HG03108 (cell line): Measurements from ENCODE around the gene BCL2L13.

ENCODE experiments used
- ATAC-seq: cut with Tn5 transposase; IDR thresholded peaks from one replicate; pipeline ENCODE4 v1.9.1; 2021; ENCODE audit warnings: moderate library complexity; ENCODE audit not compliant: unreplicated experiment

The BCL2L13 gene

DNA sequence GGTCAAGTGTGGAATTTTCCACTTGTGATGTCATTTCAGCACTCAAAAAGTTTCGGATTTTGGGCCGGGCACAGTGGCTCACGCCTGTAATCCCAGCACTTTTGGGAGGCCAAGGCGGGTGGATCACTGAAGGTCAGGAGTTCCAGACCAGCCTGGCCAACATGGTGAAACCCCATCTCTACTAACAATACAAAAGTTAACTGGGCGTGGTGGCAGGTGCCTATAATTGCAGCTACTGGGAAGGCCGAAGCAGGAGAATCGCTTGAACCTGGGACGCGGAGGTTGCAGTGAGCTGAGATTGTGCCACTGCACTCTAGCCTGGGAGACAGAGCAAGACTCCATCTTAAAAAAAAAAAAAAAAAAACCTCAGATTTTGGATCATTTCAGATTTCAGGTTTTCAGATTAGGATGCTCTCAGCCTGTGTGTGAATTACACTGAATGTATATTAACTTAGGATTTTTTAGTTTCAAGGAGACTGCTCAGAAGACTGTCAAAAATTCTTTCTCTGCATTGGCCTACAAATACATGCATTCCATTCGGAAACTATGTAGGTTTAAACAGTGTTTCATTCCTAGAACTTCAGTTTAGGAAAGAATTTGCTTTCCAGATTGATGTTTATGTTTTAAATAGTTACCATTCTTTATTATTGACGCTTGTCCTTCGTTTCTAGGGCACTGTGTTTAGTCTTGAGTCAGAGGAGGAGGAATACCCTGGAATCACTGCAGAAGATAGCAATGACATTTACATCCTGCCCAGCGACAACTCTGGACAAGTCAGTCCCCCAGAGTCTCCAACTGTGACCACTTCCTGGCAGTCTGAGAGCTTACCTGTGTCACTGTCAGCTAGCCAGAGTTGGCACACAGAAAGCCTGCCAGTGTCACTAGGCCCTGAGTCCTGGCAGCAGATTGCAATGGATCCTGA is 87.7 kb downstream of the BCL2L13 start:
- ATAC-seq = no peak

DNA sequence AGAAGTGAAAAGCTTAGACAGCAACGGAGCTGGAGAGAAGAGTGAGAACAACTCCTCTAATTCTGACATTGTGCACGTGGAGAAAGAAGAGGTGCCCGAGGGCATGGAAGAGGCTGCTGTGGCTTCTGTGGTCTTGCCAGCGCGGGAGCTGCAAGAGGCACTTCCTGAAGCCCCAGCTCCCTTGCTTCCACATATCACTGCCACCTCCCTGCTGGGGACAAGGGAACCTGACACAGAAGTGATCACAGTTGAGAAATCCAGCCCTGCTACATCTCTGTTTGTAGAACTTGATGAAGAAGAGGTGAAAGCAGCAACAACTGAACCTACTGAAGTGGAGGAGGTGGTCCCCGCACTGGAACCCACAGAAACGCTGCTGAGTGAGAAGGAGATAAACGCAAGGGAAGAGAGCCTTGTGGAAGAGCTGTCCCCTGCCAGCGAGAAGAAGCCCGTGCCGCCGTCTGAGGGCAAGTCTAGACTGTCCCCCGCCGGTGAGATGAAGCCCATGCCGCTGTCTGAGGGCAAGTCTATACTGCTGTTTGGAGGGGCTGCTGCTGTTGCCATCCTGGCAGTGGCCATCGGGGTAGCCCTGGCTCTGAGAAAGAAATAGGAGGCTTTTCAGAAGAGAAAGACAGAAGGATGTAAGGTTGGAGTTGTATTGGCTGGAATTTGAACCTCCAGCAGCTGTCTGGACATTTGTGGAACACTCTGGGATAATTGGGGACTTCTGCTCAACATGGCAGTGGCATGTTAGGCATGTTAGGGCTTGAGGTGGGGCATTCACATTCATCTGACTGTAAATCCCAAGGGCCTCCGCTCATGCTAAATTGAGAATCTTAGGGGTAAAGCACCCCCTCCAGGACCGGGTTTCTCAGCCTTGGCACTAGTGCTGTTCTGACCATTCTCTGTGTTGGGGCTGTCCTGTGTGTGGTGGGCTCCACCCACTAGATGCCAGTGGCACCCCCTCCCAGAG is 88.7 kb downstream of the BCL2L13 start:
- ATAC-seq = no peak

DNA sequence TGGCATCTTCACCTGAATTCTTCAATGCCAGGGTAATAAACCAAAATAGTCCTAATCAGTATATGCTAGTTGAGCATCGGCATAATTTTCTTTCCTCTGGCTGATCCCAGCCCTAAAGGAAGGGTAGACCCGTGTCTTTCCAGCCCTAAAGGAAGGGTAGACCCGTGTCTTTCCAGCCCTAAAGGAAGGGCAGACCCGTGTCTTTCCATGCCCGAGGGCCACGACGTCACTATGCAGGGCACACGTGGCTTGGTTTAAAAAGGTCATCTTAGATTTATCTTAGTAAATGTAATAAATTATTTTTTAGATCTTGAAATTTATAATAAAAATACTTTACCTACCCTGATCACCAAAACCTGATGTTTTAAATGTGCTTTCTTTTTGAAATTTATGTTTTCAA is 90.2 kb downstream of the BCL2L13 start:
- ATAC-seq = no peak

DNA sequence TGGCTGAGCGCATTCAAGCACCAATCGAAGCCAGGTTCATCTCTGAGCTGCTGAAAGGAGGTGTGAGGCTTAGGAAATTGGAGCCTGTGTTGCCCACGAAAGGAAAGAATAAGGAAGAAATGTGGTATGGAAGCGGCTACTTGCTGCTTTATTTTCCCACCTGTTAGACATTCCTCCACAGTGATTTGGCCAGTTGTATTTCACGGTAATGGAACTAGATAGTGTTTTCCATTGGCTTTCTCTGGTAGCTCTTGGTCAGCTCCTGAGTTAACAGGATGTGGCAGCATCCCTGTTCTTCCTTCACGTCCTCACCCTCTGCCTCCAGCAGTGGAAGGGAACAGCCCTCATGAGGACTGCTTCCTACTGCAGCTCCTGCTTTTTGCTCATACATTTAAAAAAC is 91.0 kb downstream of the BCL2L13 start:
- ATAC-seq = no peak

DNA sequence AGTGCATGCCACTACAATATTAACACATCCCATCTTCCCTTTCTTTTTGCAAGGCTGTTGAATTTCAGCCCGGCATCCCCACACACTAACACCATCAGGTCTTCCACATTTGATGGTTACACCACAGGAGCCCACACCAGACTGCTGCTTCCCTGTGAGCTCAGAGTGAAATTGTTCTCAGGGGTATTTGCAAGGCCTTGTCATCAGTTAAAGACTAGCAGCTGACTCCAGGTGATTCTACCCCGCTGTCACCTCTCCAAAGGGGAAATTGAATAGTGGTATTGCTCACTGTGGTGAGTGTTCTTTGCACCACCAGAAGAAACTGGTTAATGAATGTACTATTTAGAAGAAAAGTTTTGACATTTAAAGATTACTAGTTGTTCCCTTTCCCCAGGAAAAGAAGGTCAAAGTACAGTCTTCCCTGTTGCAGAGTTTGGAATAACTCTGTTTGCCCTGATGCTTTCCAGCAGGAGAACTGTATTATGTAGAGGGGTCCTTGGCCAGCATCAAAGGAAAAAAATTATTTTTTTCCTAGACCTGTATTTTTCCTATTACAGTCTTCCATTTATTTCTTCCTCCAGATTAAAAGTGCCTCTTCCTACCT is 93.8 kb downstream of the BCL2L13 start:
- ATAC-seq = no peak

DNA sequence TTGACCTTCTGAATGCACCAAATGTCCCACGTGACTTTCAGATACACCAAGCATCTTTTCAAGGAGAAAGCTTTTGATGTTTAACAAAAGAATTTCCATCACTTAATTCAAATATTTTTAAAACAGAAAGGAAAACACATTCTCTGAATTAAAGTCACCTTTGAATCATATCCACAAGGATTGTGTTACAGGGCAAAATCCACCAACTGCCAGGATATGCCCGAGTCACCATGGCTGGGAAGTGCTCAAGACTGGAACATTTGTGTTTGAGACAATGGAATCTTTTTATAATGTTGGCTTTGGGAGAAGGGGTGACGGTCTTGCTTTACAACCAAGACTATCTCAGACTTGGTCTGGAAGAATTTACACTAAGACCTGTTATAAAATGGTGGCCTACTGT is 94.9 kb downstream of the BCL2L13 start:
- no peak for ATAC-seq

DNA sequence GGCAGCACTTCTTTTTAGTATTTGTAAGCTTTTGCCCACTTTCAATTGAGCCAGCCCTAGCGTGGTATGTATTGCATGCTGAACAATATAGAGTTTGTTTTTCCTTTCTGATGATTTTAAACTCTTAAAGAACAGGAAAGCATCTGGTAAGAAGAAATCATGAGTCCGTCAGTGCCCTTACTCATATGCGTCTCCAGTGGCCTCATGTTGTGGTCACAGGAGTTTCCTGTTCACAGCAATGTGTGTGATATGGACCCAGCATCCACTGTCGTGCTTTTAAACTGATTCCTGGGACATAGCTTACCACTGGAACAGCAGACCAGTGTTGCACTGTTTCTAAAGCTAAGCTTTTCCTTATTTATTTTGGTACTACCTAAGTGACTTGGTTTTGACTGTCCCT is 95.6 kb downstream of the BCL2L13 start:
- peak; percentile 52 for ATAC-seq

DNA sequence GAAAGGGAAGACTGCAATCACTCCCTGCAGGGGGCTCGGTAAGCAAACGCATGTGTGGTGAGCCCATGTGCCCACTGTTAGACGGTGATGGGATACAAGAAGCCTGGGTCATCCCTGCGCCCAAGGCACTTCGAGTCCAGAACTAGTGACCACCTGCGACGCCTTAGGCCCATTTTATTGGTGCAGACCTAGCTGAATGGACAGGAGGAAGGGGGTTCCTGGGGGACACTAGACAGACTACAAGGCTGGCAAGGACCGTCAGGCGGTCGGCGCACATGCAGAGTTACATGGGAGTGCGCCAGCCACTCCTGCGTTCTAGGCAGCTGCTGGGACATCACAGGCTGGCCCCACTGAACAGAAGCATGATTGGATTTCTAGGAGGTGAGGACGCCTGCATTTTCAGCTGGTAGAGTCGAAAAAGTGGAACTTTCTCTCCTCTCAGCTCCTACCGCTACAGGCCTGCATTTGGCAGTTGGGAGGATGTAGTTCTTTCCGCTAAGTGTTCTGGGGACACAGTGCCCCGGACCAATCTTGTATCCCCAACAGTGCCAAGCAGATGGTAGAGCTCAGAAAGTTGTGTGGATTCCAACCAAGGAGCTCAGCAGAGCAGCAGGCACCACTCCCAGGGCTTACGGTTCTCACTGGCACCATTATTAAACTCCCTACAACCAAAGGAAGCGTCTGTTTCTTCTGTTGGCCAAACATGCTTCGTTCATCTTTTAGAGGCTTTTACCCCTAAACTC is 100.0 kb downstream of the BCL2L13 start:
- ATAC-seq = no peak

DNA sequence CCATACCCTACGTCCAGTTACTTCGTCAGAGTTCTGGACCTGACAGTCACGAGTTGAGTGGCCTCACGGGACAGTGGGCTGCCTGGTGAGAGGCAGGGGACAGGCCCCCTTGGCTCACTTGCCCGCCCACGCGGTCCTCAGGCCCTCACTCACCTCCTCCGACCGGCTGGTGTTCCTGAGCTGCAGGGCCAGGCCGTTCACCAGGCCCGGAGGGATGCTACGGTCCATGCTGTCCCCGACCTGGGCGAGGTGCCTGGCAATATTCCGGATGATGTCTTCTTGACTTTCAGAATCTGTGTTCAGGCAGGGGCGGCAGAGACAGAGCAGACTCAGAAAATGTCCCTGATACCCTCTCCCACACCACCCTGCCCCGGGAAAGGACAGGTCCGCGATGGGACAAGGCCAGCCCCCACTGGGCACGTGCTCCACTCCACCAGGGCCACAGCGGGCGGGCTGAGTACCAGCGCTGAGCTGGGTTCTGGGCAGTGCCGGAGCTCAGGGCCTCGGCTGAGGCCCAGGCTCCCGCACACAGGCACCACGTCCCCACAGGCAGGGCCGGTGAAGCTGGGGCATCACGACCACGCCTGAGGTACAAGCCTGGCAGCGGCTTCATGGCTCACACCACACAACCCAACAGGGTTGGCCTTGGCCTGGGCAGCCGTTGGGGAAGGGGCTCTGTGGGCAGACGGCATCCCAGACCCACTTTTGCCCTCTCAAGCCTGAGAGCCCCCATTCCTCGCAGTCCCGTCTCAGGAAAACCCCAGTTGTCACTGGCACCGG is 100.8 kb downstream of the BCL2L13 start:
- no peak for ATAC-seq

DNA sequence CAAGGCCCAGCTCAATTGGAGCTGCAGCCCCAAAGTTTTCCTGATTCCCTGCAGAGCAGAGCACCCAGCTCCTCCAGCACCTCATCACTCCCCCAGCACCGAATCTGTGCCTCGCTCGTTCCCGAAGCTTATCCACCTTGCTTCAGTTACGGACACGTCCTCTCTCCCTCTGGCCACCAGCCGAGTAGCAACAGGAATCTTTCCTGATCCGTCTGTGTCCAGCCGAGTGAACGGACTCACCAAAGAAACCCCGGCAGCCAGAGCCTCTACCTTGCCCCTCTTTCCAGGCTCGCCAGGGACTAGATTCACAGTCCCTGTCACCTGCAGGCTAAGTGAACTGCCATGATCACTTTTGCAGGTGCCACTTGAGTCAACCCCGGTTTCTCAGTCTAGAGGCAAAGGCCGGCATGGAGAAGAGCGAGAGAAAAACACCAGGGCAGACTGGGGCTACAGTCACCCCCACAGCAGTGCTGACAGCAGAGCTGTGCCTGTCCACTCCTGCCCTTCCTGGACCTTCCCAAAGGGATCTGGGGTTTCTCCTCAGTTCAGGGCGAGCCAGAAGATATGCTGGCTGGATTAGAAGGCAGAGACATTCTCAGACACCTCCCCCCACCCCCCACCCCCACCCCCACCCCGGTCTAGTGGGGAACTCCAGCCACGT is 103.4 kb downstream of the BCL2L13 start:
- no peak for ATAC-seq

DNA sequence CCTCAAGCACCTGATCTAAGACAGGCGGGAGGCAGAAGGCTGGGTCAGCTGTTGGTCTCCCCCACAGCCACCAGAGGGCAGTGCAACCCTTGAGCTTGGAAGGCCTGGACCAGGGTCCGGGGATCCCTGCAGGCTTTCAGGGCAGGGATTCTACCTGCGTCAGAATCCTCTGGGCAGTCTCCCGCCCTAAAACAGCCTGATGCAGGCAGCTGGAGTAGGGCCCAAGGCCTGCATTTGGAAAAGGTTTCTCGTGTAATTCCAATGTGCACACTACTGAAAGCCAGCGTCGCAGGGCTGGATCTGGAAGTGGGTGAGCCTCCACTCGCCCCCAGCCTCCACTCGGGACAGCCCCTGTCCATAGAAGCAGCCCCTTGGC is 104.0 kb downstream of the BCL2L13 start:
- ATAC-seq = no peak

DNA sequence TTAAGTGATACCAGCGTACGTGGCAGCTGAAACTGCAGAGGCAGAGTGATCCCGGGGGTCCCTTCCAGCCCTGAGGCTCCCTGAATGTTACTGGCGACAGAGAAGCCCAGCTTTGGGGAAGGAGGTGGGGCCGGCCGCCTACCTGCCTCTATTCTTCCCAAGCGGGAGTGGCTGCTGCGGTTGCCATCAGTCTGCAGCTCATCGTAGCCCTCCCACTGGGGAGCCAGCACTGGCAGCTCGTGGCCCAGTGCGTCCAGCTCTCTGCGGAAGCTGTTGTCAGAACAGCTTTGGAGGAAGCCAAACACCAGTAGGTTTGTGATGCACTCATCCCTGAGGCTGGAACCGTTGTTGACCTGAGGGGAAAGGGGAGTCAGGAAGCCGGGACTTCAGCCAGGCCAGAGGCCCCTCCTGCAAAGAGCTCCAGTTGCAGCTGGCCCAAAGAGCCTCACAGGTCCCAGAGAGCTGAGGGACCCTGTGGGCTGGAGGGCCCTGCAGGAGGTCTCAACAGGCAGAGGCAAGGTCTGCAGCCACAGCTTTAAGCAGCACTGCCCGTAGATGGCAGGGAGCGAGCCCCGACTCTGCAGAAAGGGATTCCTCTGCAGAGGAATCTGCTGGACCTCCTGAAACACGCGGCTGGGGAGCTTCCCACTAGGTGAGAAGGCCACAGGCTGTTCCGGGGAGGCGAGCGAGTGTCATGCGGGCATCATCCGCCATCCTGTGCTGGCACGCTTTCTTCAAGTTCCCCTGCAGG is 105.3 kb downstream of the BCL2L13 start:
- ATAC-seq = no peak

DNA sequence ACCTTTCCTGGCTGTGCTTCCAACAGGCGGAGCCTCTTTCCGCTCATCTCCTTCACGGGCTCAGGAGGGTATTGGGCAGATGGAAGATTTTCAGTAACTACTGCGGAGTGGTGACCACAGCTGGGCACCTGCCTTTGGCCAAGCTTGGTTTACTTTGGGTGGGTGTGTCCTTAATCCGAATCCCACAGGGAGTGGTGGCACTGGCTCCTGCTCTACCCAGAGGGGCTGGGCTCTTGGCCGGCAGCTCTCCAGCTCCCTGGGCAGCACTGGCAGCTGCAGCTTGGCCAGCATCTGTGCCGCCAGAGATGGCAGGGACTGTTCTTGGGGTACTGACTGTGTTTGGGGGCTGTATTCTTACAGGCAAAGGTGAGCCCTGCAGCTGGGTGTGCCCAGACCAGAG is 105.9 kb downstream of the BCL2L13 start:
- no peak for ATAC-seq

DNA sequence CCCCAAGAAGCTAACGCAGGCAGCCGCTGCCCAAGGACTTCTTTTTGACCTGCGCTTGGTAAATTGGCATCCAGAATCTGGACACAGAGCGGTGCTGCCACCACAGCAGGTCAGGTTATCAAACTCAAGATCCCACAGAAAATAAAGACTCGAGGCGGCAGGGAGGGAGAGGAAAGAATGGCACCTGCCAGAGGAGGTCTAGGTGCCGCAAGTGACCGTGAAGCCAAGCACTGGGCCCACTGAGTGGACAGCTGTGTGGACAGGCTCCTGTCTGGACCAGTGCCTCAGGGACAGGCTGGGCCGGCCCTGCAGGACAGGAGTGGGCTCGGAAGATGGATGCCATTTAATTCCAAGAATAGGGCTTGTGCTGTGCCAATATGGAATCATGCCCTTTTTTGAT is 108.4 kb downstream of the BCL2L13 start:
- ATAC-seq = no peak

DNA sequence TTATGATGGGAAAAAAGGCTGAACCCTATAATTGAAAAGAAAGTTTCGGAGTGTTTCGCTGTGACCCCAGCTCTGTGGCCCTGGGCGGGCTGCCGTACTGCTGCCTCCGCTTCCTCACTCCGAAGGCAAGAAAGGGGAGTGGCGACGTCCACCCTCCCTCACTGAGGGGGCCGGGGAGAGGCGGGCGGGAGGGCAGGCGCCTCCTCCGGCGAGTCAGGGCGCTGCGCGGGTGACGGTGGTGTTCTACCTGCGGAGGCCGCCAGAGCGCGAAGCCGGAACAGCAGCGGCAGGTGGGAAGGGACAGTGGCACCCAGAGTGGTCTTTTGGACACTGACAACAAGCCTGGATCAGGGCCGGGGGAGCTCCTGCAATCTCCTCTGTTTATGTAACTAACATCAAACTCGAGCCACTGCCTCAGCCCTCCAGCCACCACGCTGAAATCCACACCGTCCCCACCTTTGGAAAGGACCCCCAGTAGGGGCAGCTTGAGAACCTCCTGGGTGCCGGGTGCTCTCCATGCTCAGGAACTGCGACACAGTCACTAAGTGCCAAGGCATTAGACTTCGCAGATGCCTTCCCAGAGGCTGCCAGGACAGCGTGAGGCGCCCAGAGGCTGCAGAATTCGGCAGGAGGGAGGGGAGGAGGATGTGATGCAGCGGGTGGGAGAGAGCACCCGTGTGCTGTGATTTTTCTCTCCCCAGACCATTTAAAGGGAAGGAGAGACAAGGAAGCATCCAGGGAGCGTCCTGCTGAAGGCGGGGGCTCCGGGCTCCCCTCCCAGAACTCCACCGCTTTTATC is 110.2 kb downstream of the BCL2L13 start:
- ATAC-seq = no peak

DNA sequence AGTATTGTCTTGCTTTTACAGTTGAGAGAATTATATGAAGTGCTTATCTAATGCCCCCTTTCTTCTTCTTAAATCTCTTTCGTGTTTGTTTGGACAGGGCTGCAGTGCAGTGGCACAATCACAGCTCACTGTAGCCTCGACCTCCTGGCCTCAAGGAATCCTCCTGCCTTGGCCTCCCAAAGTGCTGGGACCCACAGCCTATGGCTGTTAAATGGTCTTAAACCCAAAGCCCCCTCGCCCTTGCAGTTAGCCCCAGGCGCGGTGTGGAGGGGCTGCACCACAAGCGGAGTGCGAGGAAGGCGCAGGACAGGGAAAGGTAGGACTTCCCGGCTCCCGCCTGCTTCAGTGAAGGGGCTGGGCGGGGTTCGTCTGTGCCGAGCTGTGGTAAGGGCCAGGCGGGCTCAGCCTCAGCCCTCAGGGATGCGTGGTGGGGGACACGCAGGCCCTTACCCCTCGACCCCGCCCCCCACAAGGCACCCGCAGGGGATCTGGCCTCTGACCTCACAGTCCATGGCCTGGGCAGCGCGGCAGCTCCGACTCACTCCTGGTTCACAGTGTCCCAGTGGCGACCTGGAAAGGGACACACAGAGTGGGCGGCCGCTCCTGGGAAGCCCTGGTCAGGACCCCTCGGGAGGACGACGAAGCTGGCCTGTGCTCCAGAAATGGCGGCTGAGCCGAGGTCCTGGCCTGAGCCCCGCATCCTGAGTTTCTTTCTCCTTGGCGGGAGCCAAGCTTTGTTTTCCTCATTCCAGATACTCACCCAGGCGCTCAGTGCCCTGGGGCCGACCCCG is 111.2 kb downstream of the BCL2L13 start:
- no peak for ATAC-seq

DNA sequence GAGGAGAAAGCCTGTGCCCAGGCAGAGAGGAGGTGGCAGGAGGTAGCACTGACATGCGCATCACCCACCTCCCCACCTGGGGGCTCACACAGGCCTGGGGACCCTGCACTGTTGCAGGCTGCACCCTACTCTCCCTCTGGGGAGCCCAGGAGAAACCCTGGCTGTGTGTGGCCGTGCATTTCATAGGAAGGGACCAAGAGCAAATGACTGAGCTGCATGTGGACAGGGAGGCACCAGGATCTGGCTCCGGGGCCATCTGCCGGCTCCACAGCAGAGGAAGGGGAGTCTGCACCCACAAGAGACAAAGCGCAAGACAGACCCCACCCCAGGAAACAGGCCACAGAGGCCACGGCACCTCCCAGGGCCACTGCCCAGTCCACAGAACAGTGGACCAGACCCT is 113.0 kb downstream of the BCL2L13 start:
- no peak for ATAC-seq
